Muscle of leg (tissue), 11 donors: ENCODE measurements around the gene CCRL2. TPM values are rescaled to one million over a fixed set of nuclear protein-coding genes. Genes with fewer than 3 reads are reported as not detected.

ENCODE experiments used
- DNase-seq: peaks from one replicate; pipeline ENCODE4 v3.0.0; 2013
- H3K27ac ChIP-seq: one replicate; pipeline ENCODE4 v1.5.1; 2013; ENCODE audit warnings: mild to moderate bottlenecking, low read length, control low read depth
- H3K27me3 ChIP-seq: one replicate; pipeline ENCODE4 v1.6.1; 2013; ENCODE audit warnings: low read length; ENCODE audit not compliant: control insufficient read depth, insufficient read depth
- H3K36me3 ChIP-seq: one replicate; pipeline ENCODE4 v1.6.1; 2013; ENCODE audit warnings: low read length; ENCODE audit not compliant: control insufficient read depth, insufficient read depth
- H3K4me1 ChIP-seq: one replicate; pipeline ENCODE4 v1.6.1; 2013; ENCODE audit warnings: low read length; ENCODE audit not compliant: control insufficient read depth, insufficient read depth
- H3K4me3 ChIP-seq: one replicate; pipeline ENCODE4 v1.5.1; 2013; ENCODE audit warnings: low read length, control low read depth
- H3K9me3 ChIP-seq: replicated peaks from 2 replicates; pipeline ENCODE4 v1.6.1; 2013; ENCODE audit warnings: low read depth, low read length; ENCODE audit not compliant: control insufficient read depth
- WGBS: methylation state at CpG from one replicate; pipeline ENCODE4 v1.1.5; 2013; ENCODE audit warnings: missing lambda C conversion rate; ENCODE audit not compliant: insufficient coverage; 5-methylcytosine and 5-hydroxymethylcytosine counted together
- polyA plus RNA-seq, 8 donors: library from polyadenylated mRNA; unstranded; fragments of 120-200 nt; gene quantifications; one replicate each; pipeline versions ENCODE4 v1.2.1 to v1.2.3, GENCODE V29; 2013; ENCODE audit warnings: inconsistent platforms in 1 of 8, low replicate concordance in 1 of 8; ENCODE audit not compliant: insufficient read length in 8 of 8, insufficient read depth in 1 of 8
- total RNA-seq: library from RNA; stranded (reverse); fragments of 120-200 nt; gene quantifications from one replicate; pipeline ENCODE4 v1.2.4, GENCODE V29; 2013

Gene CCRL2
- total and polyA plus RNA-seq, 9 donors, result 0.36 to 1.4 (median 0.57) TPM

- no peak overlapping the region for H3K4me3 ChIP-seq
Measured at GRCh38 chr3:46393554-46394434, 13.3 kb upstream of the CCRL2 start.

GRCh38 chr3:46395210-46395661 lies 11.8 kb upstream of the CCRL2 start:
- Histone ChIP-seq H3K27me3 (no peaks in the 10 kb centered on the region), H3K36me3 (no peaks in the 10 kb centered on the region), H3K4me1 (no peaks in the 10 kb centered on the region), H3K4me3 (no peak overlapping the region), H3K27ac (no peak overlapping the region), H3K9me3 (no peaks in the 10 kb centered on the region)
- DNase-seq, result peak; percentile 10
- 78% methylated on average over 6 of the region's 6 CpGs for WGBS

More at GRCh38 chr3:46393554-46394434, 13.3 kb upstream of the CCRL2 start:
- no peaks in the 10 kb centered on the region for H3K27me3 ChIP-seq
- H3K36me3 ChIP-seq, result no peaks in the 10 kb centered on the region
- DNase-seq, result no peak
- no peaks in the 10 kb centered on the region for H3K4me1 ChIP-seq
- no peaks in the 10 kb centered on the region for H3K9me3 ChIP-seq
- 79% methylated on average over 7 of the region's 8 CpGs for WGBS
- no peak overlapping the region for H3K27ac ChIP-seq

- H3K27me3 ChIP-seq, result no peaks in the 10 kb centered on the region
- WGBS, result no CpG with 5 or more reads among the region's 6 CpGs
- no peaks in the 10 kb centered on the region for H3K9me3 ChIP-seq
- H3K4me1 ChIP-seq, result no peaks in the 10 kb centered on the region
- DNase-seq, result peak; percentile 20
- no peak overlapping the region for H3K27ac ChIP-seq
- no peak overlapping the region for H3K4me3 ChIP-seq
- H3K36me3 ChIP-seq, result no peaks in the 10 kb centered on the region
Measured at GRCh38 chr3:46395766-46396530, 11.1 kb upstream of the CCRL2 start.

- Histone ChIP-seq H3K4me3 (no peak overlapping the region), H3K4me1 (no peaks in the 10 kb centered on the region), H3K36me3 (no peaks in the 10 kb centered on the region), H3K27ac (no peak overlapping the region), H3K9me3 (no peaks in the 10 kb centered on the region), H3K27me3 (peaks cover 2% of the 10 kb centered on the region)
- DNase-seq, result no peak
- WGBS, result 73% methylated on average over 4 of the region's 7 CpGs
Measured at GRCh38 chr3:46397111-46397510, 9.9 kb upstream of the CCRL2 start.

GRCh38 chr3:46398186-46398955 lies 8.7 kb upstream of the CCRL2 start:
- H3K4me1 ChIP-seq, result no peaks in the 10 kb centered on the region
- H3K27ac ChIP-seq, result no peak overlapping the region
- H3K9me3 ChIP-seq, result no peaks in the 10 kb centered on the region
- DNase-seq, result no peak
- H3K27me3 ChIP-seq, result peaks cover 2% of the 10 kb centered on the region
- H3K36me3 ChIP-seq, result no peaks in the 10 kb centered on the region
- no peak overlapping the region for H3K4me3 ChIP-seq
- WGBS, result 92% methylated on average over 3 of the region's 6 CpGs

GRCh38 chr3:46399098-46399497 lies 8.0 kb upstream of the CCRL2 start:
- 67% methylated on average over 1 of the region's 2 CpGs for WGBS
- no peaks in the 10 kb centered on the region for H3K36me3 ChIP-seq
- H3K4me3 ChIP-seq, result no peak overlapping the region
- no peaks in the 10 kb centered on the region for H3K9me3 ChIP-seq
- no peak overlapping the region for H3K27ac ChIP-seq
- no peaks in the 10 kb centered on the region for H3K4me1 ChIP-seq
- no peak for DNase-seq
- peaks cover 4% of the 10 kb centered on the region for H3K27me3 ChIP-seq

GRCh38 chr3:46399557-46399956 lies 7.5 kb upstream of the CCRL2 start:
- WGBS, result 30% methylated on average over 2 of the region's 2 CpGs
- no peak overlapping the region for H3K4me3 ChIP-seq
- no peak overlapping the region for H3K27ac ChIP-seq
- H3K27me3 ChIP-seq, result peaks cover 4% of the 10 kb centered on the region
- H3K36me3 ChIP-seq, result no peaks in the 10 kb centered on the region
- no peak for DNase-seq
- H3K9me3 ChIP-seq, result no peaks in the 10 kb centered on the region
- no peaks in the 10 kb centered on the region for H3K4me1 ChIP-seq

- 65% methylated on average over 2 of the region's 8 CpGs for WGBS
- H3K27ac ChIP-seq, result no peak overlapping the region
- H3K36me3 ChIP-seq, result no peaks in the 10 kb centered on the region
- no peak overlapping the region for H3K4me3 ChIP-seq
- H3K4me1 ChIP-seq, result no peaks in the 10 kb centered on the region
- H3K9me3 ChIP-seq, result no peaks in the 10 kb centered on the region
- no peak for DNase-seq
- H3K27me3 ChIP-seq, result peaks cover 4% of the 10 kb centered on the region
Measured at GRCh38 chr3:46400000-46400734, 6.9 kb upstream of the CCRL2 start.

GRCh38 chr3:46400846-46401245 lies 6.2 kb upstream of the CCRL2 start:
- Histone ChIP-seq H3K4me1 (no peaks in the 10 kb centered on the region), H3K27me3 (peaks cover 4% of the 10 kb centered on the region), H3K36me3 (no peaks in the 10 kb centered on the region), H3K9me3 (no peaks in the 10 kb centered on the region), H3K27ac (no peak overlapping the region), H3K4me3 (no peak overlapping the region)
- DNase-seq, result no peak
- WGBS, result 65% methylated on average over 4 of the region's 5 CpGs
